HCT116 (cell line): ENCODE data around the gene COPG1. TPM values are rescaled to one million over a fixed set of nuclear protein-coding genes. Genes with fewer than 3 reads are reported as not detected.

Experiments
- ATAC-seq: fragments of 200-7000 bp; cut with Tn5 transposase; 2 replicates; pipeline ENCODE4 v1.9.1; 2020; ENCODE audit warnings: mild to moderate bottlenecking, moderate library complexity
- BruUV-seq: library from RNA; stranded (reverse); fragments of 400-500 nt; replicated peaks from 2 replicates; lab custom pipeline; 2021; lab: Mats Ljungman, UMichigan
- CTCF ChIA-PET: fragments of 300-600 bp; sonication (Branson Sonifier 250); formaldehyde crosslinking; loops from one replicate; lab custom pipeline; 2021; ENCODE audit warnings: antibody characterized with exemption; lab: Charles Lee
- POLR2A ChIA-PET: fragments of 300-600, 350-600 bp; sonication (Branson Sonifier 250); formaldehyde crosslinking; loops from one replicate; lab custom pipeline; 2021; ENCODE audit warnings: antibody characterized with exemption; lab: Charles Lee
- RAD21 ChIA-PET, 2 experiments: fragments of 300-600 bp; sonication (Branson Sonifier 250); formaldehyde crosslinking; loops; one replicate each; lab custom pipeline; 2023; ENCODE audit warnings: low total read pairs in 2 of 2; ENCODE audit not compliant: uncharacterized antibody in 2 of 2, unreplicated experiment in 2 of 2, low non-redundant PET in 1 of 2; lab: Charles Lee
- DNase-seq: peaks from one replicate; pipeline ENCODE4 v3.0.0-alpha.2; 2010; ENCODE audit warnings: low read depth, low spot score
- H2AFZ ChIP-seq: fragments of 200-600 bp; shearing (Covaris generic), sonication (generic); 2 replicates; pipeline ENCODE4 v1.6.1; 2017; ENCODE audit warnings: low read depth, mixed run types, mixed read lengths, antibody characterized with exemption, low read length; ENCODE audit not compliant: poor library complexity, severe bottlenecking
- H3K27ac ChIP-seq: 2 replicates; pipeline ENCODE4 v1.5.1; 2012; ENCODE audit warnings: low read depth, low read length
- H3K27me3 ChIP-seq: fragments of 200-600 bp; sonication (generic); 2 replicates; pipeline ENCODE4 v1.6.1; 2016; ENCODE audit warnings: mixed run types, low read length, mixed read lengths; ENCODE audit not compliant: insufficient read depth
- H3K36me3 ChIP-seq, 2 experiments: fragments of 200-500 bp in 1 of 2; fragments of 200-600 bp in 1 of 2; sonication (Bioruptor generic) in 1 of 2; sonication (generic) in 1 of 2; 2 replicates each; pipeline versions ENCODE4 v1.5.1 to v1.6.1; 2014 to 2016; ENCODE audit warnings: low read length in 2 of 2, inconsistent platforms in 1 of 2, mixed read lengths in 1 of 2, mixed run types in 1 of 2; ENCODE audit not compliant: insufficient read depth in 2 of 2, control insufficient read depth in 1 of 2
- H3K4me1 ChIP-seq, 2 experiments: fragments of 200-600 bp in 1 of 2; sonication (generic) in 1 of 2; 2 replicates each; pipeline versions ENCODE4 v1.5.1 to v1.6.1; 2012 to 2017; ENCODE audit warnings: low read length in 2 of 2, inconsistent platforms in 1 of 2, mild to moderate bottlenecking in 1 of 2, mixed read lengths in 1 of 2, mixed run types in 1 of 2, moderate library complexity in 1 of 2; ENCODE audit not compliant: insufficient read depth in 2 of 2, control insufficient read depth in 1 of 2
- H3K4me2 ChIP-seq: fragments of 200-600 bp; sonication (generic); 2 replicates; pipeline ENCODE4 v1.6.1; 2017; ENCODE audit warnings: mixed run types, low read length, mixed read lengths
- H3K4me3 ChIP-seq, 2 experiments: fragments of 200-600 bp in 1 of 2; sonication (generic) in 1 of 2; replicated peaks in 1 of 2; 2 replicates each; pipeline ENCODE4 v1.5.1; 2011 to 2016; ENCODE audit warnings: low read length in 2 of 2, control low read depth in 1 of 2, low read depth in 1 of 2, mild to moderate bottlenecking in 1 of 2, mixed read lengths in 1 of 2, mixed run types in 1 of 2
- H3K79me2 ChIP-seq: fragments of 200-600 bp; sonication (generic); 2 replicates; pipeline ENCODE4 v1.6.1; 2017; ENCODE audit warnings: mild to moderate bottlenecking, mixed run types, low read length, moderate library complexity, mixed read lengths; ENCODE audit not compliant: insufficient read depth
- H3K9ac ChIP-seq: fragments of 200-600 bp; sonication (generic); 2 replicates; pipeline ENCODE4 v1.6.1; 2016; ENCODE audit warnings: low read length, mixed read lengths
- H3K9me2 ChIP-seq: fragments of 200-600 bp; sonication (generic), shearing (Covaris generic); 2 replicates; pipeline ENCODE4 v1.6.1; 2017; ENCODE audit warnings: mixed run types, mild to moderate bottlenecking, moderate library complexity; ENCODE audit not compliant: insufficient read depth
- H3K9me3 ChIP-seq, 2 experiments: fragments of 200-500 bp in 1 of 2; fragments of 200-600 bp in 1 of 2; sonication (Bioruptor generic) in 1 of 2; sonication (generic) in 1 of 2; 2 replicates each; pipeline ENCODE4 v1.6.1; 2014 to 2017; ENCODE audit warnings: low read length in 2 of 2, mixed read lengths in 2 of 2, inconsistent platforms in 1 of 2, low read depth in 1 of 2, mild to moderate bottlenecking in 1 of 2, mixed run types in 1 of 2, moderate library complexity in 1 of 2; ENCODE audit not compliant: control insufficient read depth in 1 of 2, insufficient read depth in 1 of 2
- H4K20me1 ChIP-seq: fragments of 200-600 bp; sonication (generic), shearing (Covaris generic); 2 replicates; pipeline ENCODE4 v1.6.1; 2017; ENCODE audit warnings: mixed run types, mild to moderate bottlenecking, moderate library complexity; ENCODE audit not compliant: insufficient read depth
- CEBPB ChIP-seq: IDR thresholded peaks from 2 replicates; pipeline ENCODE4 v1.6.1; 2012; ENCODE audit warnings: low read depth
- EGR1 ChIP-seq: IDR thresholded peaks from 2 replicates; pipeline ENCODE4 v1.6.1; 2012; ENCODE audit warnings: low read depth
- EZH2 ChIP-seq: fragments of 200-600 bp; sonication (generic); IDR thresholded peaks from 2 replicates; pipeline ENCODE4 v1.6.1; 2017; ENCODE audit warnings: antibody characterized with exemption, mixed run types
- FOSL1 ChIP-seq: IDR thresholded peaks from 2 replicates; pipeline ENCODE4 v1.6.1; 2012; ENCODE audit warnings: low read depth
- JUND ChIP-seq: IDR thresholded peaks from 2 replicates; pipeline ENCODE4 v1.6.1; 2012
- POLR2A ChIP-seq: IDR thresholded peaks from 2 replicates; pipeline ENCODE4 v1.7.0; 2011; ENCODE audit warnings: borderline replicate concordance; ENCODE audit not compliant: insufficient read depth, insufficient read length; ENCODE audit errors: extremely low read depth
- POLR2AphosphoS5 ChIP-seq: IDR thresholded peaks from 2 replicates; pipeline ENCODE4 v1.6.1; 2011; ENCODE audit warnings: mild to moderate bottlenecking, low read depth, low read length, moderate library complexity
- RAD21 ChIP-seq: IDR thresholded peaks from 2 replicates; pipeline ENCODE4 v1.6.1; 2012; ENCODE audit warnings: low read depth, mild to moderate bottlenecking
- REST ChIP-seq: IDR thresholded peaks from 2 replicates; pipeline ENCODE4 v1.6.1; 2012; ENCODE audit warnings: low read depth
- SP1 ChIP-seq: IDR thresholded peaks from 2 replicates; pipeline ENCODE4 v1.6.1; 2012; ENCODE audit warnings: low read depth
- SRF ChIP-seq: IDR thresholded peaks from 2 replicates; pipeline ENCODE4 v1.6.1; 2012; ENCODE audit warnings: low read depth
- TCF7L2 ChIP-seq: IDR thresholded peaks from 2 replicates; pipeline ENCODE4 v1.7.0; 2011; ENCODE audit warnings: borderline replicate concordance, inconsistent platforms; ENCODE audit not compliant: insufficient read depth, insufficient read length; ENCODE audit errors: extremely low read depth
- YY1 ChIP-seq: IDR thresholded peaks from 2 replicates; pipeline ENCODE4 v1.6.1; 2011; ENCODE audit warnings: low read length, low read depth, moderate library complexity, mild to moderate bottlenecking; ENCODE audit not compliant: insufficient replicate concordance; ENCODE audit errors: extremely low read depth
- ZBTB33 ChIP-seq: IDR thresholded peaks from 2 replicates; pipeline ENCODE4 v1.6.1; 2011; ENCODE audit warnings: mild to moderate bottlenecking, low read length, moderate library complexity; ENCODE audit not compliant: insufficient replicate concordance; ENCODE audit errors: extremely low read depth
- ZFX ChIP-seq: fragments of 450-650 bp; IDR thresholded peaks from 2 replicates; pipeline ENCODE4 v1.6.1; 2017
- ZNF274 ChIP-seq: fragments of 200-500 bp; sonication (Bioruptor generic); IDR thresholded peaks from 2 replicates; pipeline ENCODE4 v1.6.1; 2014; ENCODE audit warnings: mild to moderate bottlenecking, low read depth, low read length, inconsistent platforms
- intact Hi-C: fragments of 100-400 bp; cut with micrococcal nuclease; formaldehyde crosslinking; loops from 2 replicates; pipeline ENCODE4 v1.10.0; 2022
- total RNA-seq: library from RNA; stranded (reverse); gene quantifications from one replicate; pipeline ENCODE4 v1.2.1, GENCODE V29; 2021; ENCODE audit not compliant: unreplicated experiment
- TF ChIP-seq, protein P1 (sequence below): IDR thresholded peaks from 2 replicates; pipeline ENCODE4 v1.6.1; 2012
- TF ChIP-seq, protein P2 (sequence below), 3 experiments: fragments of 200-600 bp in 1 of 3; sonication (generic) in 1 of 3; IDR thresholded peaks in 2 of 3; conservative IDR thresholded peaks in 1 of 3; 2 replicates each; pipeline ENCODE4 v1.5.1; 2012 to 2017; ENCODE audit warnings: low read depth in 2 of 3, low read length in 2 of 3, antibody characterized with exemption in 1 of 3, borderline replicate concordance in 1 of 3, control low read depth in 1 of 3, mild to moderate bottlenecking in 1 of 3, mixed read lengths in 1 of 3, mixed run types in 1 of 3, moderate library complexity in 1 of 3; ENCODE audit not compliant: insufficient read depth in 1 of 3
- TF ChIP-seq, protein P3 (sequence below): IDR thresholded peaks from 2 replicates; pipeline ENCODE4 v1.6.1; 2012

COPG1 gene
- total RNA-seq, 1 experiment from 2014 or later, result 182 TPM

DNA sequence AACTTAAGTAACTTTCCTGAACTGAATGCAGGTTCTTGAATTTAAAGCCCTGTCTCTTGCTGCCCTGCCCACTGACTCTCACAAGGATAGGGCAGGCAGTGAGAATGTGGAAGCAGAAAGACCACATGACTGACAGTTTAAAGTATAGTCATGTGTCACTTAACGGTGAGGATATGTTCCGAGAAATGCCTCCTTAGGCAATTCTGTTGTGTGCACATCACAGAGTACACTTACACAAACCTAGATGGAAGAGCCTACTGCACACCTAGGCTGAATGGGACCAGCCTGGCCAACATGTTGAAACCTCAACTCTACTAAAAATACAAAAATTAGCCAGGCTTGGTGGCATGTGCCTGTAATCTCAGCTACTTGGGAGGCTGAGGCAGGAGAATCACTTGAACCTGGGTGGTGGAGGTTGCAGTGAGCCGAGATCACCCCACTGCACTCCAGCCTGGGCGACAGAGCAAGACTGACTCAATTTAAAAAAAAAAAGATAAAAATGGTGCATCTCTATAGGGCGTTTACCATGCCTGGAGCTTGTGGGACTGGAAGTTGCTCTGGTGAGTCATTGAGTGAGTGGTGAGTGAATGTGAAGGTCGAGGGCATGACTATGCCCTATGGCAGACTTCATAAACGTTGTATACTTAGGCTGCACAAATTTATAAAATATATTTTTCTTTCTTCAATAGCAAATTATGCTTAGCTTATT lies 18.9 kb upstream of the COPG1 start:
- ChIA-PET RAD21 (interaction anchor here (0.6 to 0.8 kb wide), 3 partner anchors 15 to 117 kb away, joined by 4 read pairs; no protein-coding TSS in a partner anchor), CTCF (interaction anchor here (0.9 to 1.8 kb wide), 3 partner anchors 15 to 260 kb away, joined by 4 to 14 read pairs (median 6); no protein-coding TSS in a partner anchor), POLR2A (interaction anchor here (0.7 to 0.9 kb wide), 2 partner anchors 47 to 177 kb away, joined by 3 to 4 read pairs; partner anchors contain the start of gene CNBP)
- ATAC-seq, result peak; percentile 60
- peaks cover 27 to 68% of the 10 kb centered on the region in 2 experiments for H3K4me1 ChIP-seq
- H3K27me3 ChIP-seq, result no peaks in the 10 kb centered on the region
- H2AFZ ChIP-seq, result peak overlapping the region; percentile 79
- H3K9ac ChIP-seq, result peak overlapping the region; percentile 37
- DNase-seq, result no peak
- H3K4me3 ChIP-seq, result peak overlapping the region in 1 of 2 experiments; percentile 22; a peak in 1 of 4 replicates
- H4K20me1 ChIP-seq, result no peaks in the 10 kb centered on the region
- H3K9me3 ChIP-seq, result no peaks in the 10 kb centered on the region
- peak overlapping the region; percentile 67 for H3K4me2 ChIP-seq
- H3K27ac ChIP-seq, result no peak overlapping the region
- H3K36me3 ChIP-seq, result no peaks in the 10 kb centered on the region
- intact Hi-C loops, result no loop called here
- BruUV-seq, result no TSS peak
- H3K9me2 ChIP-seq, result no peaks in the 10 kb centered on the region
- H3K79me2 ChIP-seq, result no peaks in the 10 kb centered on the region
- TF ChIP-seq SP1 (peak; percentile 62), ZNF274 (no peak), JUND (peak; percentile 71), POLR2AphosphoS5 (peak; percentile 24; the same call in 1 of the 2 replicates), ZBTB33 (no peak), POLR2A (no peak), SRF (no peak), CEBPB (no peak), ZFX (no peak), FOSL1 (peak; percentile 77), EZH2 (no peak), TCF7L2 (no peak), REST (no peak), EGR1 (no peak), YY1 (peak; percentile 17), RAD21 (no peak)
- TF ChIP-seq, protein P1, sequence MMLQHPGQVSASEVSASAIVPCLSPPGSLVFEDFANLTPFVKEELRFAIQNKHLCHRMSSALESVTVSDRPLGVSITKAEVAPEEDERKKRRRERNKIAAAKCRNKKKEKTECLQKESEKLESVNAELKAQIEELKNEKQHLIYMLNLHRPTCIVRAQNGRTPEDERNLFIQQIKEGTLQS, result no peak
- TF ChIP-seq, protein P2, sequence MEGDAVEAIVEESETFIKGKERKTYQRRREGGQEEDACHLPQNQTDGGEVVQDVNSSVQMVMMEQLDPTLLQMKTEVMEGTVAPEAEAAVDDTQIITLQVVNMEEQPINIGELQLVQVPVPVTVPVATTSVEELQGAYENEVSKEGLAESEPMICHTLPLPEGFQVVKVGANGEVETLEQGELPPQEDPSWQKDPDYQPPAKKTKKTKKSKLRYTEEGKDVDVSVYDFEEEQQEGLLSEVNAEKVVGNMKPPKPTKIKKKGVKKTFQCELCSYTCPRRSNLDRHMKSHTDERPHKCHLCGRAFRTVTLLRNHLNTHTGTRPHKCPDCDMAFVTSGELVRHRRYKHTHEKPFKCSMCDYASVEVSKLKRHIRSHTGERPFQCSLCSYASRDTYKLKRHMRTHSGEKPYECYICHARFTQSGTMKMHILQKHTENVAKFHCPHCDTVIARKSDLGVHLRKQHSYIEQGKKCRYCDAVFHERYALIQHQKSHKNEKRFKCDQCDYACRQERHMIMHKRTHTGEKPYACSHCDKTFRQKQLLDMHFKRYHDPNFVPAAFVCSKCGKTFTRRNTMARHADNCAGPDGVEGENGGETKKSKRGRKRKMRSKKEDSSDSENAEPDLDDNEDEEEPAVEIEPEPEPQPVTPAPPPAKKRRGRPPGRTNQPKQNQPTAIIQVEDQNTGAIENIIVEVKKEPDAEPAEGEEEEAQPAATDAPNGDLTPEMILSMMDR (IDR thresholded peaks at IDR 0.05 in 2 of 3, conservative IDR thresholded peaks at IDR 0.05 in 1 of 3; ENCODE audit: borderline replicate concordance in 1 of 3, insufficient read depth in 1 of 3, low read depth in 2 of 3, low read length in 2 of 3), result no peak
- TF ChIP-seq, protein P3, sequence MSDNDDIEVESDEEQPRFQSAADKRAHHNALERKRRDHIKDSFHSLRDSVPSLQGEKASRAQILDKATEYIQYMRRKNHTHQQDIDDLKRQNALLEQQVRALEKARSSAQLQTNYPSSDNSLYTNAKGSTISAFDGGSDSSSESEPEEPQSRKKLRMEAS, result peak; percentile 63
